ENCODE results near the gene PIK3R3. TPM values are rescaled to one million over a fixed set of nuclear protein-coding genes. Genes with fewer than 3 reads are reported as not detected.
"Not testable (repeated sequence)": the region's sequence is repeated elsewhere in the genome, so short reads cannot be mapped to it uniquely, and the experiment has no call there.

PIK3R3 gene
- total RNA-seq, 1 experiment from 2014 or later, result 11.6 TPM

DNA sequence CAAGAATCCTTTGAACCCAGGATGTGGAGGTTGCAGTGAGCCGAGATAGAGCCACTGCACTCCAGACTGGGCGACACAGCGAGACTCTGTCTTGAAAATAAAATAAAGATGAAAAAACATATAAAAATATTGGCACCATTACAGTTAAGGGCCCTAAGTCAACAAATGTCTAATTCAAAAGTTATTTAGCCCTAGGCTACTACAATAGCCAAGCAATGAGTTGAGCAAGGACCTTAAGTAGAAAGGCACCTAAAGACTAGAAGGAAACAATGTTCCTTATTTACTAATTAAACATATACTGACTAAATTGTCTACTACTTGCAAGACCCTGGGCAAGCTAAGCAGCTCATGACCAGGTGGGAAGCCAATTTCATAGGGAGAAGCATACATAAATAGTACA, 4.1 kb downstream of the PIK3R3 start:
- DNase-seq (ENCODE audit: low read depth, low spot score), result peak; percentile 44
- in situ Hi-C loops (cut with HindIII; ENCODE audit: low pct_unique_long_range_greater_than_20kb, low sequenced_read_pairs), result no loop called here

DNA sequence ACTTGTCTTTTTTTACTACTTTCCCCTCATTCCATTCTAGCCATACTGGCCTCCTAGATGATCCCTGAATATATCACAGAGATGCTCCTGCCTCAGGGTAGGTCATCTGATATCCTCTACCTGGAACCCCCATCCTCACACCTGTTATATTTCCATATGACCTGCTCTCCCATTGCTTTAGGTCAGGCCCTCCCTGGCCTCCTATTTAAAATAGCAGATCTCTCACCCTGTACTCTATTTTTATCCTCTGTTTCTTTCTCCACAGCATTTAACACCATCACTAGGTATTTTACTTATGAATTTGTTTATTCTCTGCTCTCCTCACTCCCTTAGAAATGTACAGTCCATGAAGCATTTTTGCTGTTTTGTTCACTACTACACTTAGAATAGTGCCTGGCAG, 13.6 kb downstream of the PIK3R3 start:
- in situ Hi-C loops (cut with HindIII; ENCODE audit: low pct_unique_long_range_greater_than_20kb, low sequenced_read_pairs), result no loop called here
- no peak for DNase-seq (ENCODE audit: low read depth, low spot score)

DNA sequence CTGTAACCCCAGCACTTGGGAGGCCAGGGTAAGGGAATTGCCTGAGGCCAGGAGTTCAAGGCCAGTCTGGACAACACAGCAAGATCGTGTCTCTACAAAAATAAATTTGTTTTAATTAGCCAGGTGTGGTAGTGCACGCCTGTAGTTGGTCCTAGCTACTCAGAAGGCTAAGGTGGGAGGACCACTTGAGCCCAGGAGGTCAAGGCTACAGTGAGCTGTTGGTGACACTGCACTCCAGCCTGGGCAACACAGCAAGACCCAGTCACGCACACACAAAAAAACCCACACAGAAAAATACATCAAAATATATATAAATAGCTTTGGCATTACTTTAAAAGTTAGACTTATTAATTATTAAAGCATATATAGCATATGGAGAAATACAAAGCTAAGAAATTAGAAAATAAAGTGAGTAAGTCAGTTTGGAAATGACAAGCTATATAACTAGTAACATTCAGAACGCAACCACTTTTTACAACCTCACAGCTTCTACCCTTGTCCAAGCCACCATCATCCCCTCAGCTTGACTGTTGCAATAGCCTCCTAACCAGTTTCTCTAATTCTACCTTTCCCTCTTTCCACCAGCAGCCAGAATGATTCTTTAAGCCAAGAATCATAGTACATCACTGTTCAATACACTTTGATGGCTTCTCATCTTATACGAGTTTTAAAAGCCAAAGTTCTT, 14.5 kb downstream of the PIK3R3 start:
- DNase-seq (ENCODE audit: low read depth, low spot score), result no peak
- in situ Hi-C loops (cut with HindIII; ENCODE audit: low pct_unique_long_range_greater_than_20kb, low sequenced_read_pairs), result no loop called here

DNA sequence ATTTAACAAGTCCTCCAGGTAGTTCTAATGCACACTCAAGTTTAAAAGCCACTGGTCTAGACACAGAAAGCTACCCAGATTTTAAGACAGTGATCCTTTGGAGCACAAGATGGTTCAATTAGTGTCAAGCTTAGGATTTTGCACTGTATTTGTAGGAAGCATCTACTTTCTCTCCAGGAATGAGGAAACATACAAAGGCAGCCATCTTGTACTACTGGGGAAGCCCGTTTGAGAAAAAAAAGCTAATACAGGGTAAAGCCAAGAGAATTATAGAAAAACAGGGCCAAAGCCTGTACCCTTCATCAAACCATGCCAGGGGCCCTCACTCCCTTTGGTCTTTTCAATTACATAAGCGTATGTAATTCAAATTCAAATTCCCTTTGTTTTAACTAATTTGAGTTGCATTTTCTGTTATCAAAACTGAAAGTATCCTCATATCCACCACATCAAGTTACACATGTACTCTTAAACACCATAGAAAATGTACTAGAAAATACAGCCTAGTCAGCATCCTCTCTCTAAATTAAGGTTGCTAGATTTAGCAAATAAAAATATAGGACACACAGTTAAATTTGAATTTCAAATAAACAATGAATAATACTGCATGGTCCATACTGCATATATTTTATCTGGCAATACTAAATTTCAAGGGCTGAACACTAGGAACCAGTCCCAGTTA, 17.4 kb downstream of the PIK3R3 start:
- DNase-seq (ENCODE audit: low read depth, low spot score), result no peak
- in situ Hi-C loops (cut with HindIII; ENCODE audit: low pct_unique_long_range_greater_than_20kb, low sequenced_read_pairs), result no loop called here

- in situ Hi-C loops (cut with HindIII; ENCODE audit: low pct_unique_long_range_greater_than_20kb, low sequenced_read_pairs), result no loop called here
- no peak for DNase-seq (ENCODE audit: low read depth, low spot score)
Observed at GRCh38 chr1:46113948-46114347, 18.5 kb downstream of the PIK3R3 start.

GRCh38 chr1:46112108-46112507, 20.3 kb downstream of the PIK3R3 start:
- in situ Hi-C loops (cut with HindIII; ENCODE audit: low pct_unique_long_range_greater_than_20kb, low sequenced_read_pairs), result no loop called here
- no peak for DNase-seq (ENCODE audit: low read depth, low spot score)

DNA sequence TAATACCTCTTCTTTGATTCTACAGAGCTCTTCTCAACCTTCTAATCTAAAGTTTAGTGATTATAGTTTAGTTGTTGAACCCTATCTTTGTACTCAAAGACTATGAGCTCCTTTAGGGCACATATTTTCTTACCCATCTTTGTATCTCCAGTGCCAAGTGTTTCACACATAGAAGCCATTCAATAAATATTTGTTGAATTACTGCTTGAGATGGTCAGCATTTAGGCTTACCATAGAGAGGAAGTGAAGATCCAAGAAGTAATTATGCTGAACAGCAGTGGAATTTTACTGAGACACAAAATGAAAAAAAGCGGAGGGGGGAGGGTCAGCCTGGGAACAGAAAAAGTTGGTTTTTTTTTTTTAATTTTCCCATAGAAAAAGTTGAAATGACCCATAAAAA, 21.9 kb downstream of the PIK3R3 start:
- in situ Hi-C loops (cut with HindIII; ENCODE audit: low pct_unique_long_range_greater_than_20kb, low sequenced_read_pairs), result no loop called here
- DNase-seq (ENCODE audit: low read depth, low spot score), result no peak

- in situ Hi-C loops (cut with HindIII; ENCODE audit: low pct_unique_long_range_greater_than_20kb, low sequenced_read_pairs), result no loop called here
Observed at GRCh38 chr1:46102769-46103476, 29.5 kb downstream of the PIK3R3 start.

DNA sequence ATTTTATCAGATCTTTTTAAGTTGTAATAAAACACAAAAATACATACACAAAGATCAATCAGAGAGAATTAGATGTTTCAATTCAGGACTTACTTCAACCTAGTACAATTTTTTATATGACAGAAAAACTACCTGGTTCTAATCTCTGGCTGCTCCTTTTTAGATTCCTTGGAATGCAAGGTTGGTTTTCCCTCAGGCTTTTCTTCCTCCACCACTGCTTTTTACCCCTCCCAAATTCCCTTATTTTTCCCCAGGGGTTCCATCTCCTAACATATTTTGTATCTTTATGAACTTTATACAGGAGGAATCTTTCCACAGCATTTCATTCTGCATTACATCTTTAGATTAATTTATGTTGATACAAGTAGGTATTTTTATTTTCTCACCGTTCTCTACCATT, 33.2 kb downstream of the PIK3R3 start:
- in situ Hi-C loops (cut with HindIII; ENCODE audit: low pct_unique_long_range_greater_than_20kb, low sequenced_read_pairs), result no loop called here

More at GRCh38 chr1:46102769-46103476, 29.5 kb downstream of the PIK3R3 start:
- DNase-seq (ENCODE audit: low read depth, low spot score), result no peak

GRCh38 chr1:46098027-46098712, 34.3 kb downstream of the PIK3R3 start:
- DNase-seq (ENCODE audit: low read depth, low spot score), result no peak

More for the DNA sequence above, 33.2 kb downstream of the PIK3R3 start:
- no peak for DNase-seq (ENCODE audit: low read depth, low spot score)

DNA sequence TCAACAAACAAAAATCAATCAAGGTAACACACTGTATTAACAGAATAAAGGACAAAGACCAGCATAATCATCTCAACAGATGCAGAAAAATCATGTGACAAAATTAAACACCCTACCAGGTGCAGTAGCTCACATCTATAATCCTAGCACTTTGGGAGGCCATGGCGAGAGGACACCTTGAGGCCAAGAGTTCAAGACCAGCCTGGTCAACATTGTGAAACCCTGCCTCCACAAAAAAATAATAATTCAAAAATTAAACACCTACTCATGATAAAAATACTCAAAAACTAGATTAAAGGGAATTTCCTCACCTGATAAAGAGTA, 35.3 kb downstream of the PIK3R3 start:
- in situ Hi-C loops (cut with HindIII; ENCODE audit: low pct_unique_long_range_greater_than_20kb, low sequenced_read_pairs), result no loop called here
- no peak for DNase-seq (ENCODE audit: low read depth, low spot score)

More at GRCh38 chr1:46098027-46098712, 34.3 kb downstream of the PIK3R3 start:
- in situ Hi-C loops (cut with HindIII; ENCODE audit: low pct_unique_long_range_greater_than_20kb, low sequenced_read_pairs), result no loop called here

DNA sequence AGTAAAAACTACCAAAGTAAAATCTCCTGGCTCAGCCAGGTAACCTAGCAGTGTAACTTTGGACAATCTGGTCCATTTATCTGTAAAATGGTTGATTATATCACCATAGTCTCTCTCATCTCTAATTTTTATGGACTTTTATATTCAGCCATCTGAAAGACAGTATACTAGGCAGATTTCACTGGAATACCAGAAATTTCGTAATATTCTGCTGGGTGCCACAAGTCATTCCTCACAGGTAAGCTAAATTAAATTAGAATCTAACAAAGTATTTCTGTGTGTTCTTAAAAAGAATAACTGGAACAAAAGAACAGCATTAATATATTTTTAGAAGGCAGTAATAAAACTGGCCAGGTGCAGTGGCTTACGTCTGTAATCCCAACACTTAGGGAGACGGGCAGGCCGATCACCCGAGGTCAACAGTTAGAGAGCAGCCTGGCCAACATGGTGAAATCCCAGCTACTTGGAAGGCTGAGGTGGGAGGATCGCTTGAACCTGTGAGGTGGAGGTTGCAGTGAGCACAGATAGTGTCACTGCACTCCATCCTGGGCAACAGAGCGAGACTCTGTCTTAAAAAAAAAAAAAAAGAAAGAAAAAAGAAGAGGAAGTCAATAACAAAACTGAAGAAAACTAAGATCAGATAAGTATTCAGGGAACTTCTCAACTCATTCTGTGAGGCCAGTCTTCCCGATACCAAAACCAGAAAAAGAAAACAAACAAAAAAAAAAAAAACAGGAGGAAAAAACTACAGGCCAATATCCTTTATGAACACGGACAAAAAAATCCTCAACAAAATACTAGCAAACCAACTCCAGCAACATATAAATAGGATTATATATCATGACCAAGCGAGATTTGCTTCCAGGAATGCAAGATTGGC, 35.9 kb downstream of the PIK3R3 start:
- DNase-seq (ENCODE audit: low read depth, low spot score), result no peak
- in situ Hi-C loops (cut with HindIII; ENCODE audit: low pct_unique_long_range_greater_than_20kb, low sequenced_read_pairs), result no loop called here

- DNase-seq (ENCODE audit: low read depth, low spot score); in situ Hi-C loops (cut with HindIII; ENCODE audit: low pct_unique_long_range_greater_than_20kb, low sequenced_read_pairs): not testable (repeated sequence)
Observed at GRCh38 chr1:46095110-46095509, 37.3 kb downstream of the PIK3R3 start.

- in situ Hi-C loops (cut with HindIII; ENCODE audit: low pct_unique_long_range_greater_than_20kb, low sequenced_read_pairs), result no loop called here
Observed at GRCh38 chr1:46094471-46095005, 37.9 kb downstream of the PIK3R3 start.

GRCh38 chr1:46093832-46094231, 38.6 kb downstream of the PIK3R3 start:
- DNase-seq (ENCODE audit: low read depth, low spot score); in situ Hi-C loops (cut with HindIII; ENCODE audit: low pct_unique_long_range_greater_than_20kb, low sequenced_read_pairs): not testable (repeated sequence)

More at GRCh38 chr1:46094471-46095005, 37.9 kb downstream of the PIK3R3 start:
- DNase-seq (ENCODE audit: low read depth, low spot score), result no peak

- in situ Hi-C loops (cut with HindIII; ENCODE audit: low pct_unique_long_range_greater_than_20kb, low sequenced_read_pairs), result no loop called here
- DNase-seq (ENCODE audit: low read depth, low spot score), result no peak
Observed at GRCh38 chr1:46087891-46088290, 44.5 kb downstream of the PIK3R3 start.

- in situ Hi-C loops (cut with HindIII; ENCODE audit: low pct_unique_long_range_greater_than_20kb, low sequenced_read_pairs), result no loop called here
- peak; percentile 40 for DNase-seq (ENCODE audit: low read depth, low spot score)
Observed at GRCh38 chr1:46086576-46086975, 45.9 kb downstream of the PIK3R3 start.
